HEK293T (cell line): Measurements from ENCODE around the gene COX10.

ENCODE experiments used
- ARNT ChIP-seq: fragments of 450-650 bp; IDR thresholded peaks from 2 replicates; pipeline ENCODE4 v1.6.1; 2017; ENCODE audit warnings: mild to moderate bottlenecking
- BHLHE40 ChIP-seq: fragments of 450-650 bp; IDR thresholded peaks from 2 replicates; pipeline ENCODE4 v1.6.1; 2016; ENCODE audit warnings: mild to moderate bottlenecking, moderate library complexity, borderline replicate concordance
- ELF4 ChIP-seq: fragments of 450-650 bp; IDR thresholded peaks from 2 replicates; pipeline ENCODE4 v1.6.1; 2017; ENCODE audit warnings: antibody characterized with exemption
- FOXK2 ChIP-seq: fragments of 450-650 bp; IDR thresholded peaks from 2 replicates; pipeline ENCODE4 v1.6.1; 2016; ENCODE audit warnings: mild to moderate bottlenecking
- FOXM1 ChIP-seq: fragments of 450-650 bp; IDR thresholded peaks from 2 replicates; pipeline ENCODE4 v1.6.1; 2017; ENCODE audit warnings: mild to moderate bottlenecking, borderline replicate concordance
- HDGF ChIP-seq: fragments of 450-650 bp; IDR thresholded peaks from 2 replicates; pipeline ENCODE4 v1.6.1; 2017; ENCODE audit warnings: antibody characterized with exemption, borderline replicate concordance
- NFRKB ChIP-seq: fragments of 450-650 bp; IDR thresholded peaks from 2 replicates; pipeline ENCODE4 v1.6.1; 2016; ENCODE audit warnings: mild to moderate bottlenecking, moderate library complexity
- SP1 ChIP-seq: fragments of 450-650 bp; IDR thresholded peaks from 2 replicates; pipeline ENCODE4 v1.6.1; 2017
- SUZ12 ChIP-seq: fragments of 450-650 bp; IDR thresholded peaks from 2 replicates; pipeline ENCODE4 v1.6.1; 2016; ENCODE audit warnings: mild to moderate bottlenecking
- TARDBP ChIP-seq: fragments of 450-650 bp; IDR thresholded peaks from 2 replicates; pipeline ENCODE4 v1.6.1; 2016
- ZNF384 ChIP-seq: fragments of 450-650 bp; IDR thresholded peaks from 2 replicates; pipeline ENCODE4 v1.6.1; 2016

GRCh38 chr17:14138649-14139048 is 69.3 kb downstream of the COX10 start:
- TF ChIP-seq BHLHE40, result no peak
- no peak for TF ChIP-seq FOXK2
- TF ChIP-seq SP1, result no peak
- no peak for TF ChIP-seq NFRKB
- no peak for TF ChIP-seq FOXM1
- no peak for TF ChIP-seq ZNF384
- TF ChIP-seq ELF4, result no peak
- TF ChIP-seq TARDBP, result no peak
- TF ChIP-seq SUZ12, result no peak
- TF ChIP-seq ARNT, result no peak
- TF ChIP-seq HDGF, result no peak
